ENCODE results near the gene TRAPPC2.

TRAPPC2 gene

DNA sequence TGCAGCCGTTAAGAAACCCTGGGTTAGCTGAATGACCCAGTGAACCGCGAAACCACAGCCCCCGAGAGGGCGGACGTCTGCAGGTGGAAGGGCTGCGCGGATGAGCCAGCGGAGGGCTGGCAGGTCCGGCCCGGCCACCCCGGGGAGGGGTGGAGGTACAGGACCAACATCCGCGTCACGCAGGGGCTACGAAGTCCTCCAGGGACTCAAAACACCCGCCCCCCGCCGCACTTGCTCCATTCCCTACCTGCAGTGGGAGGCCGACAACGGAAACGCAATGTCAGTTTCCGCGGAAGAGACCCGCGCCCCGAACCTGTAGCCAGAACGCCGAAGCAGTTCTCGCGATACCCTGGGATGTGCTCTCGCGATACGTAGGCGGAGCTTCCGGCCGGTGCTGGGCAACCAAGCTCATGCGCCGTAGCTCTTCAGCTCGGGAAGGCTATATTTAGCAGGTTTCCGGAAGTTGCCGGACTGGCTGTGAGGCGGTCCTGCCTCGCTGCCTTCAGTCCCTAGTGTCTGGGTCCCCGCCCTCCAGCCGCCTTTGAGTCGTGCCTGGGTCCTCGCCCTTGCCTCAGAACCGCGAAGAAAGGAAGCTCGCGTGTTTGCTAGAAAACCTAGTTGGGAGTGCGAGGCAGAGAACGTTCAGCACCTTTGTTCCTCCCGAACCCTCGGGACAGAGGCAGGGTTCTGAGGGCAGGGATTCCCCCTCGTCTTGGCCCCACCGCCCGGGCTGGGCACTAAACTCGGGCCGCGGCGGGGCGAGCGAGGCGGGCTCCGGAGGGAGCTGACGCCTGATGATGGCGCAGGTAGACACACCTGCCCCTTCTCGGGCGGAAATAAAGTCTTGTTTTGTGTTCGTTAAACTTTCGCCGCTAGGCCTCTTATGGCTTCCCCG is at the start of gene TRAPPC2, which contains the start of gene OFD1:
Gene TRAPPC2, minus strand, starts transcription at position 343 of the 895 bp plus-strand sequence. CDS start 14,657 bp downstream, outside the sequence.
Gene OFD1, plus strand, starts transcription at position 471 of the 895 bp plus-strand sequence. Its CDS starts 324 bp downstream, at position 795.
- DNase-seq, result peak; percentile 94 to 96

DNA sequence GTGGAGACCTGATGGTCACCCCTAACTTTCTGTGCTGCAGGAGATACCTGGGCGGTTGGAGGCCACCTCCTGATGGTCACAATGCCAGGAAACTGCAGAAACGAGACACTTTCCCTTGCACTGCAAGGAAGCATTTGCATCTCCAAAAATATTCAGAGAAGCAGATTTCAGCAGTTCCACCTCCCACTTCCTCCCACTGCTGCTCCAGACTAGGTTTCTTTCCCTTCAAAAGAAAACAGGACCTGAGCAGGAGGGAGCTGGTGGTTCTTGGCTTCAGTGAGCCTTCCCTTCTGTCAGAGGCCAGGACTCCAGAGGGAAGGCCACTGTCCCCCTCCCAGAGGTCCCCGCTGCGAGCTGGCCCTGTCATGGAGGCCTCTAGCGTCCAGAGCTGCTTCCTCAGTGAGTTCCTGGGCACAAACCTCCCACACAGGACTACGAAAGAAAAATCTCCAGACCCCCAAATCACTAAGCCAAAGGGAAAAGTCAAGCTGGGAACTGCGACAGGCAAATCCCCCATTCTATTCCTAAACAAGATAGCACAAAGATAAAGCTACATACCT is 46.5 kb upstream of the TRAPPC2 start:
- no peak for DNase-seq

DNA sequence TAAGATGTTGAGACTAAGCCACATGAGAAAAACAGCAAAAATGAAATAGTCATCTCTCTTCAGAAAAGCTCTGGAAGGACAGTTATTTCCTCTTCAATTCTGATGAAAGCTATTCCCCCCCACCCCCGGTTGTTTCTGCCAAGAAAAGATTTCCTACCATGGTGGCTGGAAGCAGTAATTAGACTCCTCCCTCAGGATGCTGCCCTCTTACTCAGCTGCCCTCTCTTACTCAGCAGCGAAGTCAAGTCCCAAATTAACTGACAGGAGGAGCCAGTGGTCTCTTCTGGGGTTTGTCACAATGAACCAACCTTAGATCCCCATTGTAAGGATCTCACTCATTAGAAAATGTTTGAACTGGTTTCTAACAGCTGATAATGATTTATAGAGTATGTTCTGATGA is 44.5 kb upstream of the TRAPPC2 start:
- DNase-seq, result no peak

DNA sequence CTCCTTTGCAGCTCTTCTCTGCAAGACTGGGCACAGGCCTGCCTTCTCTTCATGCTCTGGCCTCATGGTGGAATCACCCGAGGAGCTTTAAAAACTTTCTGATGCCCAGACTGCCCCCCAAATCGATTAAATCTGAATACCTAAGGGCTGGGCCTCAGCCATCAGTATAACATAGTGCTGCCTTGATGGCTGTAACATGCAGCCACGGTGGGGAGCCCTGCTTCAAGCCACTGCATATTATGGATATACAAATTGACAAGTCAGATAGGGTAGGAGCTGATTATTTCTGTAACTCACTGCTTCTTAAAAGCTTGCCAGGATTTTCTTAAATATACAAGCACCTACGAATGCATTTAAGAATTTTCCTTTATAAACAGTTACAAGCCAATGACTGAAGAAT is 42.0 kb upstream of the TRAPPC2 start:
- DNase-seq, result no peak

DNA sequence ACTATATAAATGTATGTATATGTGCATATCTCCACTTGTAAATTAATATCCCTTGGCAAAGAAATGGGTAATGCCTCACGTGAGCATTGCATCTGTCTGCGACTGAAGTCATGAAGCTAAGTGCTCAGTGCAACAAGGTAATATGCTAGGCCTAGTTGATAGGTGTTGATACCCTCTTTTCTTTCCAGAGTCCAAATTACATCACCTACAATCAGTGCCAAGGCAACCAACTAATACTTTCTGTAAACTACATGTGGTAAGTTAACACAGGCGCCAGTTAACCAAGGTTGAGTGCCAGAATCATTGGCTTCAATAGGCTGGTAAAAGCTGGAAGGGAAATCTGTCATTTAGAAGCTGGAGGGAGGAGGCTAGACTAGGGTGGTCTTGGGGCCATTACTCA is 41.4 kb upstream of the TRAPPC2 start:
- no peak for DNase-seq

DNA sequence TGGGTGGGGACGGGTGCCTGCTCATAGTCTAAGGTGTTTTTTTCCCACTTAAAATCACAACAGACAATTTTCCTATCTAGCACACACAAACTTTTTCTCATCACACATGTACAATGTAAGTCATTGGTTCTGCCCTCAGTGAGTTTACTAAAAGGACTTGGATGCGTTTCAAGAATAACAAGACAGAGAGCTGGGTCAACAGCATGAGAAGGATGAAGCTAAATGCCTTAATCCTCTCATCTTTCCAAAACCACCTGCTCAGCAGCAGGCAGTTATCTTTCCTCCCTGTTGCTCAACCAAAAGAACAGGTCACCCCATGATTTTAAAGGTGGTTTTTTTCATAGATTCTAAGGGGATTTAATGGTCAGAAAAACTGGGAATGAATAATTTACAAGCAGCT is 40.3 kb upstream of the TRAPPC2 start:
- DNase-seq, result no peak

DNA sequence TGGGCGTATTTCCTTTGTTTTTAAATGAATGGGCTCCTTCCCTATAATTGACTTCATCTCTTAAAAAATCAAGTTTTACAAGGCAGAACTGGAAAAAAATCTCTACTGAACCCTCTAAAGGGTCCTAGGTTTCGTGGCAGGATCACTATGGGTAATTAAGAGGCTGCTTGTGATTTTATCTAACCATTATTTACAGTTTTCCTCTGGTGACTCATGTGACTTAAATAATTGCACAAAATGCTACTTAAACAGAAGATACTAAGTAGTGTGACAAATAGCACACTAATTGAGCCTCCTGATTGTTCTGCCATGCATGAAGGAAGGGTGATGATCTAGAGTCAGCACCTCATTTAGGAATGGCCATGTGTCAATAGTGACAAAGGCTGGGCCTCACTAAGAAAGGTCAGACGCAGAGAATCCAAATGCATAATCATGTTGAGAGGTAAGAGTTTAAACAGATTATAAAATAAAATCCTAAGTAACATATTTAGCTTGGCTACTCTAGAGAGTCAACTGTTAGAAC is 35.7 kb upstream of the TRAPPC2 start:
- DNase-seq, result no peak

DNA sequence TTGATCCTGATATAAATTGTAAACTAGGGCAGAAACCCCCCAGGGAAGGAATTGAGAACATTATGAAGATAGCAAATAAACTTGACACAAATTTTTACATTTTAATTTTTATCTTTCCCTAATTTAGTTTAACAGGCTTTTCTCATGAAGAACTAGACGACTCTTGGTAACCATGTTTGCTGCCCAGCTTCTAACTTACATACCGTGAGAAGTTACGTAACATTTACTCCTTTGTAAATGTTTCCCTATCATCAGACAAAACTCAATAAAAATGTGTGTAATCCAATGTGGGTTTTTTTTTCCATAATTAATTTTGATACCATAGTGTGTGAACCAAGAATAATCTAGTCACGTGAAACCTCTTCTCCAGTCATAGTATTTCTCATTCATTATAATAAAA is 34.5 kb upstream of the TRAPPC2 start:
- DNase-seq, result no peak

DNA sequence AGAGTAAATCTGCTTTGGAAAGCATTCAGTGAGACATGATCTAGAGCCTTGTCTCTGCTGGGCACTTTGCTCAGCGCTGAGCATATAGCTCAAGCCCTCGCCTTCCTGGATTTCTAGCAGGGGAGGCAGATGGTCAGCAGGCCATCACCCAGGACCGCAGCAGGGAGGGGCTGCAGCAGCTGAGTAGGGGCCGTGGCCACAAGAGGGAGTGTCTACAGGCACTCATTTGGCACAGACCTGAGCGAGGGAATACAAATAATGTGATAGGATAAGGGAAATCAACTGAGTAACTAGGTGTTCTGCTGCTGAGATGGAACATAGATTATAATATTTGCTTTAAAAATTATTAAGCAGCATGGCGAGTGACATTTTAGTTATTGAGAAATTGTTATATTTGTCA is 30.3 kb upstream of the TRAPPC2 start:
- no peak for DNase-seq

DNA sequence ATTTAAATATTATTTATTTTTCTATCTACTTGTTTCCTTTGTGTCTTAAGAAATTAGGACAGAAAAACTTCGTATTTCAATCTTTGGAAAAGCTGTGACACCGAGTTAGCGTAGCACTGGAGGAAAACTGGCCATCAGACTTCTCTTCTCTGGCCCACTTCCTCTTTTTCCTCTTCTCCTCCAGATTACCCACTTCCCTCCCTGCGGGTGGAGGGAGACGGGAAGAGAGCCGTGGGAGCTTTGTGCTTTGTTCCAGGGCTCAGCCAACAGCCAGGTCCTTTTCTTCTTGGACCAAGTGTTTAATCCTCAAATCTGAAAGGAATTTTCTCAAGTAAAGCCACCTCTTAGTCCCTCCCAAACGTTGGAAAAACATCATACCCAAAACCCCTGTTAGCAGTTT is 29.9 kb upstream of the TRAPPC2 start:
- DNase-seq, result no peak

DNA sequence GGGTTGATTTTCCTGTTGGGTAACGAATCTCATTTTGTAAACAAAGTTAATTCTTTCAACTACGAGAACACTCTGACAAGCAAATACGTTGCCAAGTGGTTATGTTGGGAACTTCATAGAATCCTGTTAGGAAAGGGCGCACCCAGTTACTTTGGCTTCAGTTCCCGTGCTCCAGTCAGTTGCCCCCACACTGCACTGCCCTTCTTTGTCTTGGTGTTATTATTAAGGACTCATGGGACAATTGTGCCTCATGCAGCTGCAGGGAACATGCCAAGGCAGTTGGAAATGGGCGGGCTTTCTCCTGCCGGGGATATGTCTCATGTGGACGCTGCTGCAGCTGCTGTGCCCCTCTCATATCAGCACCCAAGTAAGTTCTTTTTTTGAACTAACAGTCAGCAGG is 29.1 kb upstream of the TRAPPC2 start:
- DNase-seq, result no peak

DNA sequence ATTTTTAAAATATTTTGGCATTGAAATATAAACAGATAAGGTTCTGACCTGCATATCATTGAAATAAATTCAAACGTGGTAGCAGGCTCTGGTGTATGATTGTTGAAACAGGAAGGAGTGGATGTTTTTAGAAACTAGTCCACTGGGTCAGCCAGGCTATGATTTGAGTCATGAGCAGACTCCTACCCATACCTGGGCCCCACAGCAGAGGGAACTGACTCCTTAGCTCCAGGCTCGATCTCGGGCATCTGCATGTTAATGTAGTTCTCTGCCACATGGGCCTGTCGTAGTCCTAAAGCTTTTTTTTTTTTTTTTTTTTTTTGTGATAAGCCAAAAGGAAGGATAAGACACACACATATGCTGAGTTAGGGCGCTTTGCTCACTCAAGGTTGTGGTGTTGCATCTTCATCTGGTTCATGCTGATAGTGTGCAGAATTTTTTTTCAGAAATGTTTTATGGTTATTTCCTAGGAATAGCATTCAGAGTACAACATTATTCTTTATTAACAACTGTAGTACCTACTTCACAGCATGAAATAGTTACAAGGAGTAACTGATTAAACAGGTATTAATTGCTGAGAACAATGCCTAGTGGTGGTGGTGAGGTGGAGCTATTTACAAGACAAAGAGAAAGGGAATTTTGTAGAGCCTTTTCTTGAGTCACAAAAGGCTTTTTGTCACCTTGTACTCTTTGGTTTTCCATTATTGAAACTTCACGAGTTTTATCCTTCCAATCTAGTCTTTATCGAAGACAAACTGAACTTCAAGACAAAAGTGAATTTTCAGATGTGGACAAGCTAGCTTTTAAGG is 27.4 kb upstream of the TRAPPC2 start:
- no peak for DNase-seq

DNA sequence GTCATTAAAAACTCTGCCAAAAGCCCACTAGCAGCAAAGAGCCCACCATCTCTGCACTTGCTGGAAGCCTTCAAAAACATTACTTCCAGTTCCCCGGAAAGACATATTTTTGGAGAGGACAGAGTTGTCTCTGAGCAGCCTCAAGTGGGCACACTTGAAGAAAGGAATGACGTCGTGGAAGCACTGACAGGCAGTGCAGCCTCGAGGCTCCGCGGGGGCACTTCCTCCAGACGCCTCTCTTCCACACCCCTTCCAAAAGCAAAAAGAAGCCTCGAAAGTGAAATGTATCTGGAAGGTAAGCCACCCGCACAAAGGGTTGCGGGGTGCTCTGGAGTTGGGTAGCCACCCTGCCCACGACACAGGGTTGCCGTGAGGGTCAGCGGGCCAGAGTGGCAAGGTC is 26.0 kb upstream of the TRAPPC2 start:
- DNase-seq, result no peak

DNA sequence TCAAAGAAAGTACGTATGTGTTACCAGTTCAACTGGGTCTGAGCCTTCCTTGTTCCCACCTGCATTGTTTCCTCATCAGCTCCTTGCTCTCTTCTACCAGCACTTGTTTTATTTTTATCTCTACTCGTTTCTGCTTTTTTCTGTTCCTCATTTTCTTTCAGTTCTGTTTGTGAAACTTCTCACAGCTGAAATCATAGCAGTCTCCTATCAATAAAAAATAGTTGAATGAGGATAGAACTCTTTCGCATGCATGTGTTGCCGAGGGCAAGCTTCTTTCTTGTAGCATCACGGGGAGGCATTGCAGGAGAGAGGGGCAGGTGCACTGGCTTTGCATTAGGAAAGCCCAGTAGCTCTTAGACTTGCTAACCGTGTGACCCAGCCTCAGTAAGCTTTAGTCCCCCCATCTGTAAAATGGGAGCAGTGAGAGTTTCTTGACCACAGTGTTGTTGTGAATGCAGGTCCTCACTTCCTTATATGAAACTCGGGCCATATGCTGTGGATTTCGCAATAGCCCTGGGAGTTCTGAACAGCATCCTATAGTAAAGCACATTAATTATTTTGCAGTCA is 24.8 kb upstream of the TRAPPC2 start:
- DNase-seq, result peak in 1 of 2 donors; percentile 8

DNA sequence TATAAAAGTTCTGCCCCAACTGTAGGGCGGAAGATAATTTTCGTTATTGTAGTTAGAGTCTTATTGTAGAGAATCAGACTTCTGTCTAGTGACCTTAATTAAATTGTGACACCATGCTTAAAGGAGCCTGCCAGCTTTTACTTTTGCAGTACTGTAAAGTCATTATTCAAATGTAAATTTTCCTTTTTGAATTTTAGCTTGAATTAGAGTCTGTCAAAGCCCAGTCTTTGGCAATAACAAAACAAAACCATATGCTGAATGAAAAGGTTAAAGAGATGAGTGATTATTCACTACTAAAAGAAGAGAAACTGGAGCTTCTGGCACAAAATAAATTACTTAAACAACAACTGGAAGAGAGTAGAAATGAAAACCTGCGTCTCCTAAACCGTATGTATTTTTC is 22.0 kb upstream of the TRAPPC2 start:
- DNase-seq, result no peak

DNA sequence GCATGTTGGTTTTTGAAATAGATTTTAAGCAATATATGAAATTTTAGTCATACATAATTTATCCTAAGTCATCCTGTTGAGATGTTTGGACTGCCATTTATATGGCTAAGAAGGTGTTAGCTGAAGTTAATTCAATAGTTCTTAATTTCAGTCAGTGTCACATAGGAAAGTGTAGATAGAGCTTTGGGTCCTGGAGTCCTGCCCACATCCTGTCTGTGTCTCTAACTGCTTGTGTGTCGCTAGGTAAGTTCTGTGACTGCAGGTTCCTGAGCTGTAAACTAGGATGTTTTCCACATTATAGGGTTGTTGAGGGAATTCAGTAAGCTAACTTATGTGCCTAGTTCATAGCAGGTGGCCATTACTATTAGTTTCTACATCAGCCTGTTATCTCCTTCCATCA is 20.8 kb upstream of the TRAPPC2 start:
- DNase-seq, result peak in 1 of 2 donors; percentile 38

DNA sequence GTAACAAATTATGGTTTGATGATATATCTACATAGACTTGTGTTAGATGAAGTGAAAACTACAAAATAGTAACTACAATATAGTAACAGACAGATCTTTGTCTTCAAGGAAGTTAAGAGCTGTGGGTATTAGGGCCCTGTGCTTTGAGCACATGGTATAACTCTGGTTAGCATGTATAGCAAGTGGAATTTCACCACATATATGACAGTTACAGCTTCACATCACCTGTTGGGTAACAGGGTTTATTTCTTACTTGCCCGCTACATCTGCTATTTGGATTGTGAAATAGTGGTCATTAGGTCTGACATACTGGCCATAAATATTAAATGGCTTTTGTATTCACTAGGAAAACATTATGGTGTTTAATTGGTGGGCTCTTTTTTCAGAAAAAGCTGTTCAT is 20.3 kb upstream of the TRAPPC2 start:
- DNase-seq, result no peak

DNA sequence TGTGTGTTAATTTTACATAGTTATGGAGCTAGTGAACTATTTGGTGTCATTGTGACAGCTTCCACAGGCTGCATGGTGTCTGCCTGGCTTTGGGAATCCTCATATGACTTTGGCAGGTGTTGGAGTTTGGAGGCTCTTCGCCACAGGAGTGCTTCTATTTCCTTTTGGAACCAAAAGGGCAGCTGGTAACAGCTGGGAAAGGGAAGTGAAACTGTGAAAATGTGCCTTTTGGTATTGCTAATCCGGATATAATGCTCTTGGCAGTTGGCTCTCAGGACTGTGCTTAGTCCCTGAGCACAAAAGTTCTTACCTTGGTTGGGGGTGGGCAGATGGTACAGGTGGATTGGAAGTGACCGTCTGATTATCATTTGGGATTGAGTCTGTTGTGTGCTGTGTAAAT is 18.2 kb upstream of the TRAPPC2 start:
- DNase-seq, result peak in 1 of 2 donors; percentile 5

DNA sequence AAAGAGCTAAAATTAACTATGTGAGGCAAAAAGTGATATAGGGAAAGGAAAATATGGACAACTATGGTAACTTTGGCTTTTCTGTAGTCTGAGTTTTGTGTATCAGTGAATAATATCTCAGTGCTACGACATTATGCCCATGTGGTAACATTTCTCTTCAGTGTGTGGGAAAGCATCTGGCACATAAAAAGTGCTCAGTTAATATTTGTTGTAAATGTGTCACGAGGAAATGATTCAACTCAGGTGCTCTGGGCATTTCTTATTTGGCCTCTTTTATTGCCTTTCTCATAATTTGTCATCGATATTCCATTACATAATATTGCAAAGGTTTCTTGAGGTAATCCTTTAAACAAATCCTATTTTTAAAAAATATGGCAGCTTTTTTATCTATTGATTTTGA is 17.7 kb upstream of the TRAPPC2 start:
- DNase-seq, result no peak

DNA sequence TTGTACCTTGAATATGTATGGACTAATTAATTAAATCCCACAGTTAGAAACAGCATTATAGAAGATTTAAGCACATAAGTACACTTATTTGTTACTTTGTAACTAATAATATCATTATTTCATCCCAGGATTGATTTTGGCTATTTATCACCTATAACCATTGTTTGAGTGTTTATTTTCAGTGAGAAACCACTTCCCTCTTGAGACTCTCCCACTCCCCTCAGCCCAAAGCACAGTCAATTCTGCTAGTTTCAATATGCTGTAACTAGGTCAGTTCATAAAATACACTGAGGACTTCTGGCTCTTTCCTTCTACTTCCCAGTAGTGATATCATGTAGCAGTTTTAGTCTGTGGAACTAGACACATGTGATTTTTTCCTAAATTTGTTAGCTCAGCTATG is 16.4 kb upstream of the TRAPPC2 start:
- no peak for DNase-seq

DNA sequence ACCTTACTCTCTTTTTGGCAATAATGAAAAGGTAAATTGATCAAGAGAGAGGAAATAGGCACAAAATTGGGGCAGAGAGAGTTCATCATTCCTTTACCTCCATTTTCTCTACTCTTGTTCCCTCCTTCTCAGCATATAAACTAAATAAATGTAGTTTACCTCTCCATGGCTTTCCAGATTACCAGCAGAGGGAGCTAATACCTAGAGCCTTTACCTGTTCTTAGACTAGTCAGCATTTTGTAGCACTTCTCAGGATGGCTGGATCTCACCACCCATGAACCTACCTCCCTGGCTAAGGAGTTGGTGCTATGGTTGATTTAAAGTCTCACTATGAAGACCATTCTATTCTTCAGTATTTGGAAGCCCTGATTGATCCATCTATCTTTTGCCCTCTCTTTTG is 15.8 kb upstream of the TRAPPC2 start:
- peak in 1 of 2 donors; percentile 66 for DNase-seq

DNA sequence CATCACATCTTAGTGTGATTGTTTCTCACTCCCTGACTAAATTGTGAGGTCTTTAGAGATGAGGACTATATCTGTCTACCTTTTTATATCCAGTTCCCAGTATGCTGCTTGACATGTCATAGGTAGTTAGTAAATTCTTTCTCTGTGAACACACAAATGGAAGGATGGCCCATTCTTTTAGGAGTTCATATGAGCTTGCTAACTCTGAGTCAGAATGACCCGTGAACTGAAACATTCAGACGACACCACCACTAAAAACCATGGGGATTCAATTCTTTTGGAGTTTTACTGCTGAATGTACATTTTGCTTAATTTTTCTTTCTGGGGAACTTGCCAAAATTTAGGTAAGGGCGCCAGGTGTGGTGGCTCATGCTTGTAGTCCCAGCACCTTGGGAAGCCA is 14.1 kb upstream of the TRAPPC2 start:
- no peak for DNase-seq

DNA sequence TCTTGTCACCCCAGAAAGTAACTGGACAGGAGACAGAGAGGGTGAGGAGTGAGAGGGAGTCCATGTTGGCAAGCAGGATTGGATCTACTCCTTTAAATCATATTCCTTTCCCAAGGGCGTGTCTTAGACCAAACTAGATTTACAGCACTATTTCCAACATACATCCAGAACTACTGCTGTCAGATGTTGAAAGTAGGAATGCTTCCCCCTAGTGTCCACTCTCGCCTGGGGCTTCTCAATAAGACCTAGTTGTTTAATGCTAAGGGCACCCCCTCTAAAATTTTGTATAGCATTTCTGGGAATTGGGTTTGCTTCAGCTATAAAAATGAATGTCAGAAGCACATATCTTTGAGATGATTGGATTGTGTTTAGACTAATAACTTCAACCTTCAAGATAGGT is 13.4 kb upstream of the TRAPPC2 start:
- DNase-seq, result peak; percentile 47 to 65
